Breast epithelium (tissue), 4 donors: ENCODE results near the gene CIB4. TPM values are rescaled to one million over a fixed set of nuclear protein-coding genes. Genes with fewer than 3 reads are reported as not detected.
A peak's percentile ranks its signal among the peaks of the same experiment; 100 is the strongest.
"Not testable (repeated sequence)": the region's sequence is repeated elsewhere in the genome, so short reads cannot be mapped to it uniquely, and the experiment has no call there.

Experiments
- DNase-seq, 2 donors: peaks; one replicate each; pipeline ENCODE4 v3.0.0-alpha.2; 2019; ENCODE audit warnings: low spot score in 2 of 2
- H3K27ac ChIP-seq, 2 donors: fragments of 200-600 bp; sonication (generic) in 1 of 2; one replicate each; pipeline ENCODE4 v1.5.1; 2016 to 2019; ENCODE audit warnings: mild to moderate bottlenecking in 1 of 2
- H3K27me3 ChIP-seq, 2 donors: fragments of 200-600 bp; sonication (generic) in 1 of 2; one replicate each; pipeline versions ENCODE4 v1.5.1 to v1.6.0; 2017 to 2019; ENCODE audit warnings: control low read depth in 1 of 2, mild to moderate bottlenecking in 1 of 2
- H3K36me3 ChIP-seq: fragments of 200-600 bp; one replicate; pipeline ENCODE4 v1.5.1; 2019
- H3K4me1 ChIP-seq, 2 donors: fragments of 200-600 bp; sonication (generic); one replicate each; pipeline ENCODE4 v1.5.1; 2016 to 2019; ENCODE audit warnings: control low read depth in 1 of 2
- H3K4me3 ChIP-seq, 3 donors: fragments of 200-600 bp; sonication (generic); 1 replicate in 2 of 3; 2 replicates in 1 of 3; pipeline ENCODE4 v1.5.1; 2016 to 2019; ENCODE audit warnings: mild to moderate bottlenecking in 3 of 3, moderate library complexity in 2 of 3
- H3K9me3 ChIP-seq, 2 donors: fragments of 200-600 bp; sonication (generic) in 1 of 2; one replicate each; pipeline ENCODE4 v1.5.1; 2016 to 2019; ENCODE audit warnings: control low read depth in 1 of 2
- POLR2A ChIP-seq: fragments of 450-650 bp; IDR thresholded peaks from one replicate; pipeline ENCODE4 v1.6.1; 2016; ENCODE audit warnings: antibody characterized with exemption, mild to moderate bottlenecking, moderate library complexity
- POLR2AphosphoS5 ChIP-seq, 3 donors: sonication (generic); formaldehyde crosslinking; IDR thresholded peaks; one replicate each; pipeline ENCODE4 v1.6.1; 2017; ENCODE audit warnings: antibody characterized with exemption in 3 of 3
- intact Hi-C: fragments of 100-400 bp; cut with DNase I; formaldehyde crosslinking; loops from one replicate; pipeline ENCODE4 v1.15.1; 2023; ENCODE audit warnings: low total_unique reads
- total RNA-seq, 3 donors: library from RNA; depleted of rRNA; stranded (reverse); fragments of >200 nt; gene quantifications; one replicate each; pipeline ENCODE4 v1.1.0, GENCODE V29; 2016
- TF ChIP-seq, protein P1 (sequence below), 3 donors: fragments of 450-650 bp; IDR thresholded peaks; one replicate each; pipeline ENCODE4 v1.5.1; 2016 to 2017; ENCODE audit warnings: antibody characterized with exemption in 3 of 3, mild to moderate bottlenecking in 3 of 3, moderate library complexity in 3 of 3

The CIB4 gene
- total RNA-seq, 3 donors from 2014 or later = not detected

DNA sequence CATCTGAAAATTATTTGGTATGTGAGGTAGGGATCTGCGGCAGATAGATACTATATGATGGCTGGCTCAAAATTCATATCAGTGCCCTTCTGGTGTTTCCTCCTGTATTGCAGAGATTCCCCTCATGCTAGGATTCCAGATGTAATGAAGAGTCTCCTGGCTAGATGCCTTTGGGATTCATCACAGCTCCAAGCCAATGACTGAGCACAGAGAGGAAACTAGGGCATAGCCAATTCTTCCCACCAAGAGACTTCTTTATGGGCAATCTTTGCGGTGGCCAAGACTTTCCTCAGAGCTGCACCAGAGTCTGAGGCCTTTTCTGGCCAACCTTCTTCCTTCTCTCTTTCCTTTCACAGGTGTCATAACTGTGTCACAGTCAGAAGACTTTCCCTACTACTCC is 25.5 kb upstream of the CIB4 start:
- TF ChIP-seq, protein P1, sequence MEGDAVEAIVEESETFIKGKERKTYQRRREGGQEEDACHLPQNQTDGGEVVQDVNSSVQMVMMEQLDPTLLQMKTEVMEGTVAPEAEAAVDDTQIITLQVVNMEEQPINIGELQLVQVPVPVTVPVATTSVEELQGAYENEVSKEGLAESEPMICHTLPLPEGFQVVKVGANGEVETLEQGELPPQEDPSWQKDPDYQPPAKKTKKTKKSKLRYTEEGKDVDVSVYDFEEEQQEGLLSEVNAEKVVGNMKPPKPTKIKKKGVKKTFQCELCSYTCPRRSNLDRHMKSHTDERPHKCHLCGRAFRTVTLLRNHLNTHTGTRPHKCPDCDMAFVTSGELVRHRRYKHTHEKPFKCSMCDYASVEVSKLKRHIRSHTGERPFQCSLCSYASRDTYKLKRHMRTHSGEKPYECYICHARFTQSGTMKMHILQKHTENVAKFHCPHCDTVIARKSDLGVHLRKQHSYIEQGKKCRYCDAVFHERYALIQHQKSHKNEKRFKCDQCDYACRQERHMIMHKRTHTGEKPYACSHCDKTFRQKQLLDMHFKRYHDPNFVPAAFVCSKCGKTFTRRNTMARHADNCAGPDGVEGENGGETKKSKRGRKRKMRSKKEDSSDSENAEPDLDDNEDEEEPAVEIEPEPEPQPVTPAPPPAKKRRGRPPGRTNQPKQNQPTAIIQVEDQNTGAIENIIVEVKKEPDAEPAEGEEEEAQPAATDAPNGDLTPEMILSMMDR (IDR thresholded peaks at IDR 0.05) = no peak
- no peak for TF ChIP-seq POLR2AphosphoS5 (IDR thresholded peaks at IDR 0.05)
- TF ChIP-seq POLR2A = no peak
- no peak overlapping the region for H3K4me3 ChIP-seq
- no peak for DNase-seq

DNA sequence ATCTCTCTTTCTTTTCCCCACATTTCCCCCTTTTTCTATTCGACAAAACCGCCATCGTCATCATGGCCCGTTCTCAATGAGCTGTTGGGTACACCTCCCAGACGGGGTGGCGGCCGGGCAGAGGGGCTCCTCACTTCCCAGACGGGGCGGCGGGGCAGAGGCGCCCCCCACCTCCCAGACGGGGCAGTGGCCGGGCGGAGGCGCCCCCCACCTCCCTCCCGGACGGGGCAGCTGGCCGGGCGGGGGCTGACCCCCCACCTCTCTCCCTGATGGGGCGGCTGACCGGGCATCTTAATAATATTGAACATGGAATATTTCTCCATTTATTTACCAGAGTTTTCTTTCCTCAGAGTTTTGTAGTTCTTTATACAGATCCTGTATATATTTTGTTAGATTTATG is 24.1 kb upstream of the CIB4 start:
- H3K4me1 ChIP-seq, intact Hi-C loops, H3K27ac ChIP-seq, H3K9me3 ChIP-seq, H3K27me3 ChIP-seq, H3K4me3 ChIP-seq, H3K36me3 ChIP-seq: not testable (repeated sequence)
- peak in 1 of 2 donors; percentile 5 for DNase-seq

More for the DNA sequence above, 25.5 kb upstream of the CIB4 start:
- intact Hi-C loops = no loop called here
- Histone ChIP-seq H3K4me1 (no peaks in the 10 kb centered on the region), H3K27ac (no peak overlapping the region), H3K27me3 (no peaks in the 10 kb centered on the region), H3K9me3 (no peaks in the 10 kb centered on the region), H3K36me3 (no peaks in the 10 kb centered on the region)

DNA sequence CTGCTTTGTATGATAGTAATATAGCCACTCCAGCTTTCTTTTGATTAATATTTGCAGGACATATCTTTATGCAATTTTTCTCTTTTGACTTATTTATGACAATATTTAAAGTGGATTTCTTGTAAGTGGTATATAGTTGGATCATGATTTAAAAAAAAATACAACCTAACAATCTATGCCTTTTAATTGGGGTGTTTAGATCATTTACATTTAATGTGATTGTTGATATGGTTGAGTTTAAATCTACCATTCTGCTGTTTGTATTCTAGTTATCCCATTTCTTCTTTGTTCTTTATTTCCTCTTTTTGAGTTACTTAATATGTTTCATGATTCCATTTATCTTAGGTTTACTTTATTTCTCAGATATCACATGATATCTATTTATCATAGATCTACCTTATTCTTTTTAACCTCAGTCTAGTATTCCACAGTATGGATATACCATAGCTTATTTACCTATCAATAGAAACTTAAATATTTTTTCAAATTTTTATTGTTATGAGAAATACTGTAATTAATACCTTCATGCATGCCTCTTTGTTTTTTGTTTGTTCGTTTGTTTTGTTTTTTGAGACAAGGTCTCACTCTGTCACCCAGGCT is 19.3 kb upstream of the CIB4 start:
- TF ChIP-seq POLR2AphosphoS5 (IDR thresholded peaks at IDR 0.05) (no peak), POLR2A (no peak)
- Histone ChIP-seq H3K9me3 (peaks cover 0 to 17% of the 10 kb centered on the region in 2 donors), H3K4me3 (no peak overlapping the region), H3K4me1 (no peaks in the 10 kb centered on the region), H3K27ac (no peak overlapping the region), H3K36me3 (no peaks in the 10 kb centered on the region), H3K27me3 (no peaks in the 10 kb centered on the region)
- no peak for DNase-seq
- intact Hi-C loops = no loop called here

DNA sequence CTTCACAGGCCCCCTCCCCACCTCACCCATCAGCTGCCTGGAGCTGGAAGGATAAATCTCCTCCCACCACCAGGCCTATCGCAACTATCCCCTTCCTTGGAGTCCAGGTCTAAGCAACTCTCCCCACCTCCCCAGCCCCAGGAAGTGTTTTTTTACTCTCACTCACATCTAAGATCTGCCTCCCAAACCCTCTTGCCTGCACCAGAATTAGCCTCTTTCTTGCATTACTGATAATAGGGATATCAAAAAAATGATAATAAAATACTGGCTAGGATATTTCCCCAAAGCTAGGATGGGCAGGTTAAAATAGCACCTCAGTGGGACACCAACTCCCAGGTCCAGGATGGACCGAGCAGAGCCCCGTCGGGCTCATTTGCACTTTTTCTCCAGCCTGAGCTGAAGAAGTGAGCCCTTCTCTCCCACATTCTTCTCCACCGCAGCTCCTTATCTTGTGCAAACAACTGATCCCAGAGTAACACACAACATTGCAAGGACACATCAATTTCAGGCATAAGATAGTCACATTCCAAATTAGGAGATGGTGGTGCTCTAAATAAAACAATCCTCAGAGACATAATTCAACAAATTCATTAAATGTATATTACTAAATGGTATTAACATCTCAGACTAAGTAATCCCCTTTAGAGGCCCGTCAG is 17.7 kb upstream of the CIB4 start:
- intact Hi-C loops = no loop called here
- Histone ChIP-seq H3K36me3 (no peaks in the 10 kb centered on the region), H3K27ac (no peak overlapping the region), H3K27me3 (no peaks in the 10 kb centered on the region), H3K4me1 (no peaks in the 10 kb centered on the region), H3K4me3 (no peak overlapping the region), H3K9me3 (peaks cover 0 to 17% of the 10 kb centered on the region in 2 donors)
- no peak for DNase-seq
- TF ChIP-seq POLR2A (no peak), POLR2AphosphoS5 (IDR thresholded peaks at IDR 0.05) (no peak)
- TF ChIP-seq, protein P1 (IDR thresholded peaks at IDR 0.05) = no peak

DNA sequence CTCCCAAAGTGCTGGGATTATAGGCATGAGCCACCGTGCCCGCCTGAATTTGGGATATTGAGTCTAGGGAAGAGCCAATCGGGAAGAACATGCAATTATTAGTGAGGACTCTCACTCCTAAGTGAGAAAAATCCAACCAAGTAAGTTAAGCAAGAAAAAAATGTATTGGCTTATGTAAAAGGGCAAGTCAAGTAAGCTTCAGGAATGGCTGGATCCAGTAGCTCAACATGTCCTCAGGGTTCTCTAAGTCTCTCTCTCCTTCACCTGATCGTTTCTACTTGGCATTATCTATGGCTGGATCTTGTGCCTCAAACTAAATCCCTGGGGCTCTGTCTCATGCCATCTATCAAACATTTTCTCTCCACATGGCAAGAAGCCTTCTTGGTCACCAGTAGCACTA is 16.1 kb upstream of the CIB4 start:
- peaks cover 0 to 17% of the 10 kb centered on the region in 2 donors for H3K9me3 ChIP-seq
- no peak for DNase-seq
- no peaks in the 10 kb centered on the region for H3K27me3 ChIP-seq
- no peak overlapping the region for H3K4me3 ChIP-seq
- intact Hi-C loops = no loop called here
- no peaks in the 10 kb centered on the region for H3K36me3 ChIP-seq
- H3K4me1 ChIP-seq = no peaks in the 10 kb centered on the region
- TF ChIP-seq, protein P1 (IDR thresholded peaks at IDR 0.05) = no peak
- TF ChIP-seq POLR2AphosphoS5 (IDR thresholded peaks at IDR 0.05) = no peak
- no peak for TF ChIP-seq POLR2A
- no peak overlapping the region for H3K27ac ChIP-seq

DNA sequence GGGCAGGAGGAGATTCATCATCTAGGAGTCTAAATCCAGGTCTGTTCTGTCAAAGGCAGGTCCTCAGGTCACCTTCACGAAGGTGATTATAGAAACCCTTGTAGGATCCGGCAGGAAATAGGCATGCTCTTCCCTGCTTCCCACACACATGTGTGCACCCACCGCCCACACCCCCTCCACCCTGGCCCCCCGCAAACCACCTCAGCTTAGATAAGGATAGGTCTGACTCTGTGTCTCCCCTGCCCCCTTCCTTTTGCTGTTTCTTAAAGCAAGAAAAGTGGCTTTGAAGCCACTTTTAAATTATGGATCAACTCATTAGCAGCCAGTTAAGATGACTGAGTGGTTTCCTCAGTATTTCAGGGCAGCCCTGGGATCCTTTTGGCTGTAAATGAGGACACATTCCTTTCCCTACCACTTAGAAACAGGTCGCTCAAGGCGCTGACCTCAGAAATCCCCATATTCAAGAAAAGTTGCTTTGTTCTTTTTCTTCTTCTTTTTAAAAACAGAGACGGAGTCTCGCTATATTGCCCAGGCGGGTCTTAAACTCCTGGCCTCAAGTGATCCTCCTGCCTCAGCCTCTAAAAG is 14.5 kb upstream of the CIB4 start:
- Histone ChIP-seq H3K9me3 (peaks cover 0 to 17% of the 10 kb centered on the region in 2 donors), H3K4me1 (no peaks in the 10 kb centered on the region), H3K36me3 (no peaks in the 10 kb centered on the region), H3K4me3 (no peak overlapping the region), H3K27ac (no peak overlapping the region), H3K27me3 (no peaks in the 10 kb centered on the region)
- no peak for DNase-seq
- TF ChIP-seq, protein P1 (IDR thresholded peaks at IDR 0.05) = no peak
- TF ChIP-seq POLR2AphosphoS5 (IDR thresholded peaks at IDR 0.05) (no peak), POLR2A (no peak)
- intact Hi-C loops = no loop called here

DNA sequence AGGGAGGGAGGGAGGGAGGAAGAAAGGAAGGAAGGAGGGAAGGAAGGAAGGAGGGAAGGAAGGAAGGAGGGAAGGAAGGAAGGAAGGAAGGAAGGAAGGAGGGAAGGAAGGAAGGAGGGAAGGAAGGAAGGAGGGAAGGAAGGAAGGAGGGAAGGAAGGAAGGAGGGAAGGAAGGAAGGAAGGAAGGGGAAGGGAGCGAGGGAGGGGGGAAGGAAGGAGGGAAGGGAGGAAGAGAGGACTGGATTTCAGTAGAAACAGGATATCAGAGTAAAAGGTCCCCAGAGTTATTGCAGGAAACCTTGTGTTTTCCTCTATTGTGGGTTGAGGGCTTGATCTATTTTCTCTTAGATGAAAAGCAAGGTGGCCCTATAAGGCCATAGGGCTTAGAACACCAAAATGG is 14.0 kb upstream of the CIB4 start:
- H3K4me1 ChIP-seq, H3K36me3 ChIP-seq, H3K27ac ChIP-seq, H3K4me3 ChIP-seq, DNase-seq, H3K27me3 ChIP-seq, intact Hi-C loops: not testable (repeated sequence)
- peaks cover 0 to 11% of the 10 kb centered on the region in 2 donors for H3K9me3 ChIP-seq
